ENCODE measurements around the gene TMED9.

- TF ChIP-seq ZNF274 (IDR thresholded peaks at IDR 0.05; ENCODE audit: low read depth, low read length) (no peak), SUZ12 (IDR thresholded peaks at IDR 0.05; ENCODE audit: extremely low read depth, insufficient read depth, insufficient read length) (no peak)
Observed at GRCh38 chr5:177607115-177607451, 15.1 kb downstream of the TMED9 start.
